ENCODE results near the gene AUTS2.

DNA sequence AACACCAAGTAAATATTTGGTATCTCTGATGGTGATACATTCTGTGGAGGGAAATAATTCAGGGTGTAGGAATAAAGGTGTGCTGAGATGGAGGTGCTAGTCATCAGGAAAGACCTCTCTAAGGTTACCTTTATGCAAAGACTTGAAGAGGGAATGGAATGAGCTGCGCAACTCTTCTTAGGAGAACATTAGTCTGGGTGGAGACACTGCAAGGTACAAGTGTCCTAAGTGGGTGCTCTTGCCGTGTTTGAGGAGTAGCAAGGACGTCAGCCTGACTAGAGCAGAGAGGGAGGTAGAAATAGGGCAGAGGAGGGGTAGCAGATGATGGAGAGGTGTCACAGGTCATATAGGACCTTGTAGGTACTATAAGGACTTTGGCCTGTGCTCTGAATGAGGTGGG lies 148.1 kb downstream of the AUTS2 start:
- TF ChIP-seq ZNF219 (CRISPR knock-in tag; IDR thresholded peaks at IDR 0.05; ENCODE audit: borderline replicate concordance) = no peak
- TF ChIP-seq, protein P1, sequence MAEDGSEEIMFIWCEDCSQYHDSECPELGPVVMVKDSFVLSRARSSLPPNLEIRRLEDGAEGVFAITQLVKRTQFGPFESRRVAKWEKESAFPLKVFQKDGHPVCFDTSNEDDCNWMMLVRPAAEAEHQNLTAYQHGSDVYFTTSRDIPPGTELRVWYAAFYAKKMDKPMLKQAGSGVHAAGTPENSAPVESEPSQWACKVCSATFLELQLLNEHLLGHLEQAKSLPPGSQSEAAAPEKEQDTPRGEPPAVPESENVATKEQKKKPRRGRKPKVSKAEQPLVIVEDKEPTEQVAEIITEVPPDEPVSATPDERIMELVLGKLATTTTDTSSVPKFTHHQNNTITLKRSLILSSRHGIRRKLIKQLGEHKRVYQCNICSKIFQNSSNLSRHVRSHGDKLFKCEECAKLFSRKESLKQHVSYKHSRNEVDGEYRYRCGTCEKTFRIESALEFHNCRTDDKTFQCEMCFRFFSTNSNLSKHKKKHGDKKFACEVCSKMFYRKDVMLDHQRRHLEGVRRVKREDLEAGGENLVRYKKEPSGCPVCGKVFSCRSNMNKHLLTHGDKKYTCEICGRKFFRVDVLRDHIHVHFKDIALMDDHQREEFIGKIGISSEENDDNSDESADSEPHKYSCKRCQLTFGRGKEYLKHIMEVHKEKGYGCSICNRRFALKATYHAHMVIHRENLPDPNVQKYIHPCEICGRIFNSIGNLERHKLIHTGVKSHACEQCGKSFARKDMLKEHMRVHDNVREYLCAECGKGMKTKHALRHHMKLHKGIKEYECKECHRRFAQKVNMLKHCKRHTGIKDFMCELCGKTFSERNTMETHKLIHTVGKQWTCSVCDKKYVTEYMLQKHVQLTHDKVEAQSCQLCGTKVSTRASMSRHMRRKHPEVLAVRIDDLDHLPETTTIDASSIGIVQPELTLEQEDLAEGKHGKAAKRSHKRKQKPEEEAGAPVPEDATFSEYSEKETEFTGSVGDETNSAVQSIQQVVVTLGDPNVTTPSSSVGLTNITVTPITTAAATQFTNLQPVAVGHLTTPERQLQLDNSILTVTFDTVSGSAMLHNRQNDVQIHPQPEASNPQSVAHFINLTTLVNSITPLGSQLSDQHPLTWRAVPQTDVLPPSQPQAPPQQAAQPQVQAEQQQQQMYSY (CRISPR knock-in tag; IDR thresholded peaks at IDR 0.05) = no peak
- TF ChIP-seq, protein P2, sequence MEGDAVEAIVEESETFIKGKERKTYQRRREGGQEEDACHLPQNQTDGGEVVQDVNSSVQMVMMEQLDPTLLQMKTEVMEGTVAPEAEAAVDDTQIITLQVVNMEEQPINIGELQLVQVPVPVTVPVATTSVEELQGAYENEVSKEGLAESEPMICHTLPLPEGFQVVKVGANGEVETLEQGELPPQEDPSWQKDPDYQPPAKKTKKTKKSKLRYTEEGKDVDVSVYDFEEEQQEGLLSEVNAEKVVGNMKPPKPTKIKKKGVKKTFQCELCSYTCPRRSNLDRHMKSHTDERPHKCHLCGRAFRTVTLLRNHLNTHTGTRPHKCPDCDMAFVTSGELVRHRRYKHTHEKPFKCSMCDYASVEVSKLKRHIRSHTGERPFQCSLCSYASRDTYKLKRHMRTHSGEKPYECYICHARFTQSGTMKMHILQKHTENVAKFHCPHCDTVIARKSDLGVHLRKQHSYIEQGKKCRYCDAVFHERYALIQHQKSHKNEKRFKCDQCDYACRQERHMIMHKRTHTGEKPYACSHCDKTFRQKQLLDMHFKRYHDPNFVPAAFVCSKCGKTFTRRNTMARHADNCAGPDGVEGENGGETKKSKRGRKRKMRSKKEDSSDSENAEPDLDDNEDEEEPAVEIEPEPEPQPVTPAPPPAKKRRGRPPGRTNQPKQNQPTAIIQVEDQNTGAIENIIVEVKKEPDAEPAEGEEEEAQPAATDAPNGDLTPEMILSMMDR (IDR thresholded peaks at IDR 0.05) = no peak
